Parathyroid adenoma (tissue), 2 donors: ENCODE measurements around the gene ZSCAN22.

Experiments
- H2AFZ ChIP-seq: fragments of 300-600 bp; sonication (generic); one replicate; pipeline ENCODE4 v1.7.0; 2017; ENCODE audit warnings: antibody characterized with exemption, mild to moderate bottlenecking
- H3K27ac ChIP-seq: fragments of 300-600 bp; sonication (generic); one replicate; pipeline ENCODE4 v1.7.0; 2017
- H3K27me3 ChIP-seq: fragments of 300-600 bp; sonication (generic); one replicate; pipeline ENCODE4 v1.7.0; 2017; ENCODE audit warnings: low read length; ENCODE audit not compliant: control insufficient read depth, insufficient read depth
- H3K36me3 ChIP-seq: fragments of 300-600 bp; sonication (generic); one replicate; pipeline ENCODE4 v1.7.0; 2017; ENCODE audit warnings: low read length; ENCODE audit not compliant: control insufficient read depth, insufficient read depth
- H3K4me1 ChIP-seq: fragments of 300-600 bp; sonication (generic); one replicate; pipeline ENCODE4 v1.7.0; 2017; ENCODE audit warnings: control low read depth
- H3K4me2 ChIP-seq: fragments of 300-600 bp; sonication (generic); one replicate; pipeline ENCODE4 v1.7.0; 2017; ENCODE audit warnings: low read length
- H3K4me3 ChIP-seq: fragments of 300-600 bp; sonication (generic); one replicate; pipeline ENCODE4 v1.7.0; 2017; ENCODE audit warnings: low read depth, low read length
- H3K79me2 ChIP-seq: fragments of 300-600 bp; sonication (generic); one replicate; pipeline ENCODE4 v1.7.0; 2017; ENCODE audit warnings: control low read depth
- H3K9ac ChIP-seq: fragments of 300-600 bp; sonication (generic); one replicate; pipeline ENCODE4 v1.7.0; 2017; ENCODE audit warnings: mild to moderate bottlenecking
- H3K9me3 ChIP-seq: fragments of 300-600 bp; sonication (generic); one replicate; pipeline ENCODE4 v1.7.0; 2017; ENCODE audit warnings: low read length; ENCODE audit not compliant: control insufficient read depth
- TF ChIP-seq, protein P1 (sequence below): fragments of 300-600 bp; sonication (generic); IDR thresholded peaks from one replicate; pipeline ENCODE4 v1.7.0; 2017; ENCODE audit warnings: antibody characterized with exemption, mild to moderate bottlenecking
- donor health status: primary hyperparathyroidism.

Gene ZSCAN22

DNA sequence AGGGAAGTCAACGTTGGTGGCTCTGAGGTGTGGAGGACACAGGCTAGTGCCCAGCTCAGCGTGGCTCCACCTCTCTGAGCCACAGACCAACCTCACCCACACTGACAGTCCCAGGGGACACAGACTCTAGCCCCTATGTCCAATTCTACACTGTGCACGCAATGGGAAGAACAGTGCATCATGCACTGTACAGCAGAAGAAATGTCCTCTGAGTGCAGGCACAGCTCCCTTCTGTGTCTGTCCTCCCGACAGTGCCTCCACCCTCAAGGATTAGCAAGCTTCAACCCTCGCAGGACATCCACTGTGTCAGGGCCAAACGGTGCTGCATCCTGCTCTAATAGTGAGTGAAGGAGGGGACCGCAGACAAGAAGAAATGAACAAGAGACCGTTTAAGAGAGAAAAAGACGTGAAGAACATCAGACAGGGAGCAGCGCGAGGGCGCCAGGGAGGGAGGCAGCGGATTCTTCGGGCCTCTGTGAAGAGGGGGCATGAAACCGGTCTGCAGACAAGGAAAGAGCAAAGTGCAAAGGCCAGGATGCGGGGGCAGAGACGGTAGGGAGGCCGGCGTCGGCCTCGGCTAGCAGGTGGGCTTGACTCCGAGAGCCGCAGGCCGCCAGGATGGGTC is 53.4 kb downstream of the ZSCAN22 start:
- H3K4me3 ChIP-seq = peak overlapping the region; percentile 82
- TF ChIP-seq, protein P1, sequence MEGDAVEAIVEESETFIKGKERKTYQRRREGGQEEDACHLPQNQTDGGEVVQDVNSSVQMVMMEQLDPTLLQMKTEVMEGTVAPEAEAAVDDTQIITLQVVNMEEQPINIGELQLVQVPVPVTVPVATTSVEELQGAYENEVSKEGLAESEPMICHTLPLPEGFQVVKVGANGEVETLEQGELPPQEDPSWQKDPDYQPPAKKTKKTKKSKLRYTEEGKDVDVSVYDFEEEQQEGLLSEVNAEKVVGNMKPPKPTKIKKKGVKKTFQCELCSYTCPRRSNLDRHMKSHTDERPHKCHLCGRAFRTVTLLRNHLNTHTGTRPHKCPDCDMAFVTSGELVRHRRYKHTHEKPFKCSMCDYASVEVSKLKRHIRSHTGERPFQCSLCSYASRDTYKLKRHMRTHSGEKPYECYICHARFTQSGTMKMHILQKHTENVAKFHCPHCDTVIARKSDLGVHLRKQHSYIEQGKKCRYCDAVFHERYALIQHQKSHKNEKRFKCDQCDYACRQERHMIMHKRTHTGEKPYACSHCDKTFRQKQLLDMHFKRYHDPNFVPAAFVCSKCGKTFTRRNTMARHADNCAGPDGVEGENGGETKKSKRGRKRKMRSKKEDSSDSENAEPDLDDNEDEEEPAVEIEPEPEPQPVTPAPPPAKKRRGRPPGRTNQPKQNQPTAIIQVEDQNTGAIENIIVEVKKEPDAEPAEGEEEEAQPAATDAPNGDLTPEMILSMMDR = no peak
- peak overlapping the region; percentile 89 for H2AFZ ChIP-seq
- H3K27me3 ChIP-seq = no peaks in the 10 kb centered on the region
- H3K27ac ChIP-seq = peak overlapping the region; percentile 89
- no peak overlapping the region for H3K9ac ChIP-seq
- H3K36me3 ChIP-seq = no peaks in the 10 kb centered on the region
- peak overlapping the region; percentile 96 for H3K4me2 ChIP-seq
- H3K79me2 ChIP-seq = peaks cover 3% of the 10 kb centered on the region
- H3K9me3 ChIP-seq = no peaks in the 10 kb centered on the region
- peaks cover 12% of the 10 kb centered on the region for H3K4me1 ChIP-seq

DNA sequence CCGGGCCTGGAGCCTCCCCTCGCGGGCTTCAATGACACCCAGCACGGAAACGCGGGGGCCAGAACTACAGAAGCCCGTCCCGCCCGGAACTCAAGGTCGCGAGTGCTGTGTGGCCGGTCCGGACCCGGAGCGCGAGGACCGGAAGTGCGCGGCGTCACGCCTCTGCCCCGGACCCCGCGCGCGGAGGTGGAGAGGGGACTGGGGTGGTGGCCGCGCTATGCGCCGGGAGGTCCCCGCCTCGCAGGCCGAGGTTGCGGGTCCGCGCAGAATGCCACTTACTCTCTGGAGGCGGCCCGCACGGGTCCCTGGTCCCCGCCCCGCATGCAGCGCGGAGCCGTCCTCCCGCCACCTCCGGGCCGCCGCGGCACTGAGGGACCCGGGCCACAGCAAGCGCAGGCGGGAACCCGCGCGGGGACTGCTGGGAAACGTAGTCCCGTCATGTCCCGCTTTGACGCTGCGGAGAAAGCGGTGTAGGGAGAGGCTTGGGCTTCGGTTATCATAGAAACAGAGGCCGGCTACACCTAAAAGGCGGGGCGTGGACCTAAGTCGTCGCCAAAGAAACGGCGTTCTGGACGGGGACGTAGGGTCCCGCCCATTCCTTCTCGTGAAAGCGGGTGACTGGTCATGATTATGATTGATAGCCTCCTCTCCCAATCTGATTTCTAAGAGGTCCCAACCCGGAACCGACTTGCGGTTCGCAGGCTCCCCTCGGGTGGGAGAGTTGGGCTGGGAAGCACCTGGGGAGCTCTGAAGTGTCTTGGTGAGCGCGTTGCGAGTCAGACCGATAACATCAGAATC is 54.1 kb downstream of the ZSCAN22 start, which contains the start of gene ZNF837:
Gene ZNF837 (minus strand): TSS at position 369 of the 798 bp plus-strand sequence. CDS start 11,698 bp downstream, outside the sequence.
- Histone ChIP-seq H2AFZ (peak within 1 kb of the TSS; percentile 89), H3K4me3 (peak within 1 kb of the TSS; percentile 82), H3K27me3 (no peaks in the 10 kb centered on the region), H3K9ac (peak within 1 kb of the TSS; percentile 49), H3K36me3 (no peaks in the 10 kb centered on the region), H3K9me3 (no peaks in the 10 kb centered on the region), H3K4me2 (peak within 1 kb of the TSS; percentile 96), H3K4me1 (peaks cover 19% of the 10 kb centered on the region), H3K79me2 (peaks cover 3% of the 10 kb centered on the region), H3K27ac (peak within 1 kb of the TSS; percentile 89)
- TF ChIP-seq, protein P1 = peak; percentile 15

DNA sequence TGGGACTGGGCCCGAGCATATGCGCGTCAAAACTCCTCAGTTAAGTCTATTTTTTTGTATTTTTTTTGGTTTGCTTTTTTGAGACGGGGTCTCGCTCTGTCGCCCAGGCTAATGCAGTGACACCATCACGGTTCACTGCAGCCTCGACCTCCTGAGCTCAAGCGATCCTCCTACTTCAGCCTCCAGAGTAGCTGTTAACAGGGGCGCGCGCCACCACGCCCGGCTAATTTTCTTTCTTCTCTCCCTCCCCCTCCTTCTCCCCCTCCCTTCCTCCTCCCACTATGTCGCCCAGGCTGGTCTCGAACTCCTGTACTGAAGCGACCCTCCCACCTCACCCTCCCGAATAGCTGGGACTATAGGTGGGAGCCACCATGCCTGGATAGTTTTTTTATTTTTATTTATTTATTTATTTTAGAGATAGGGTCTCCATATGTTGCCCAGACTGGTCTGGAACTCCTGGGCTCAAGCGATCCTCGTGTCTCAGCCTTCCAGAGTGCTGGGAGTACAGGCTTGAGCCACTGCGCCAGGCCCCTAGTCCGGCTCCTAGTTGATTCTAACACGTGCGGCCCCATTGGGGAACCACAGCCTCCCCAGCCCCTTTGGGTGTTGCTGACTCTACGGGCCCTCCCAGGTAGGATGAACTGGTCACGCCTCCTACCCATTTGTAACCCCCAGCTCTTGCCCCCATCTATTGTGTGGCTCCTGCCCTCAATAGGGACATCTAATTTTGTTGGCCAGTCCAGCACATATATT is 54.8 kb downstream of the ZSCAN22 start:
- Histone ChIP-seq H3K27ac (peak overlapping the region; percentile 89), H3K4me2 (peak overlapping the region; percentile 68), H3K27me3 (no peaks in the 10 kb centered on the region), H2AFZ (peak overlapping the region; percentile 14), H3K79me2 (peaks cover 3% of the 10 kb centered on the region), H3K9me3 (no peaks in the 10 kb centered on the region), H3K4me3 (peak overlapping the region; percentile 82), H3K36me3 (no peaks in the 10 kb centered on the region), H3K4me1 (peaks cover 22% of the 10 kb centered on the region), H3K9ac (peak overlapping the region; percentile 49)
- TF ChIP-seq, protein P1 = no peak

DNA sequence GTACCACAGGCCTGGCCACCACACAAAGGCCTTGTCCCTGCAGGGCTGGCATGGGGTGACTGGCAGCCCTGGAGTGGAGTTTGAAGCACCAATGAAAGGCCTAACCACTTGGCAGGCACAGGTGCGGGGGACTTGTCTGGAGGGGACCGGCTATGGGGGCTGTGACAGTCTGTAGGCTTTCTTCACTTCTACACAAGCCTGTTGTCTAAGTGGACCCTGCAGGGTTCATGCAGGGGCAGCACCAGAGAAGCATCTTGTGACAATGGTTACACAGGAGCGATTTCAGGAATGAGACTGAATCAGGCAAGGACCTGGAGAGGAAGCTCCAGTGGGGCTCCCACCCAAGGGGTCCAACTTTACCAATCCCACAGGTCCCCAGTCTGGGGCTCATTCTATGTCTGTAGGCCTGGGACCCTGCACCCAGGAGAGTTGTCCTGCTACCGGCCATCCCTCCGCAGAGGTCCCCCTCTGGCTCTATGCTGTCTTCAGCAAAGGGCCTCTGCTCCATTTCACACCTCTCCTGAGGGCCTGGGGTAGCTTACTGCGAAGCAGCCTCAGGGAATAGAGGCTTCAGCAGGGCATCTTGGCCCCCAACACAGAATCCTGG is 56.3 kb downstream of the ZSCAN22 start:
- Histone ChIP-seq H3K4me3 (no peak overlapping the region), H3K4me2 (no peak overlapping the region), H2AFZ (no peak overlapping the region), H3K9ac (no peak overlapping the region), H3K27me3 (no peaks in the 10 kb centered on the region), H3K36me3 (no peaks in the 10 kb centered on the region), H3K4me1 (peaks cover 27% of the 10 kb centered on the region), H3K9me3 (no peaks in the 10 kb centered on the region), H3K27ac (no peak overlapping the region), H3K79me2 (peaks cover 12% of the 10 kb centered on the region)
- TF ChIP-seq, protein P1 = no peak
